DND-41 (cell line): Measurements from ENCODE around the gene ACP3.
"Not testable (repeated sequence)": the region's sequence is repeated elsewhere in the genome, so short reads cannot be mapped to it uniquely, and the experiment has no call there.

Experiments
- ATAC-seq: fragments of 200-7000 bp; cut with Tn5 transposase; 3 replicates; pipeline ENCODE4 v1.9.1; 2021; ENCODE audit warnings: low read depth; ENCODE audit not compliant: insufficient read depth
- DNase-seq: peaks from one replicate; pipeline ENCODE4 v3.0.0-alpha.2; 2020
- H2AFZ ChIP-seq: 2 replicates; pipeline ENCODE4 v1.6.0; 2012; ENCODE audit warnings: low read depth, low read length
- H3K27ac ChIP-seq: 2 replicates; pipeline ENCODE4 v1.5.1; 2012; ENCODE audit warnings: low read length, inconsistent platforms
- H3K27me3 ChIP-seq: fragments of 200-600 bp; sonication (generic); 2 replicates; pipeline ENCODE4 v1.6.0; 2012; ENCODE audit warnings: low read length, mild to moderate bottlenecking, inconsistent platforms; ENCODE audit not compliant: insufficient read depth, poor library complexity
- H3K36me3 ChIP-seq: 2 replicates; pipeline ENCODE4 v1.5.1; 2012; ENCODE audit warnings: low read length, inconsistent platforms; ENCODE audit not compliant: insufficient read depth
- H3K4me1 ChIP-seq: 2 replicates; pipeline ENCODE4 v1.5.1; 2012; ENCODE audit warnings: mild to moderate bottlenecking, low read length; ENCODE audit not compliant: insufficient read depth
- H3K4me2 ChIP-seq: 2 replicates; pipeline ENCODE4 v1.6.0; 2012; ENCODE audit warnings: mild to moderate bottlenecking, moderate library complexity, low read length, inconsistent platforms; ENCODE audit not compliant: insufficient read depth
- H3K4me3 ChIP-seq, 2 experiments: fragments of 200-600 bp in 1 of 2; shearing (Covaris generic) in 1 of 2; 2 replicates each; pipeline ENCODE4 v1.5.1; 2012 to 2016; ENCODE audit warnings: inconsistent platforms in 2 of 2, low read length in 2 of 2, mild to moderate bottlenecking in 2 of 2, low read depth in 1 of 2, moderate library complexity in 1 of 2
- H3K79me2 ChIP-seq: 2 replicates; pipeline ENCODE4 v1.6.0; 2012; ENCODE audit warnings: low read length, inconsistent platforms; ENCODE audit not compliant: insufficient read depth
- H3K9ac ChIP-seq: 2 replicates; pipeline ENCODE4 v1.6.0; 2012; ENCODE audit warnings: low read depth, mild to moderate bottlenecking, inconsistent platforms, low read length, moderate library complexity
- H3K9me3 ChIP-seq: 2 replicates; pipeline ENCODE4 v1.5.1; 2012; ENCODE audit warnings: low read length, moderate library complexity, mild to moderate bottlenecking, inconsistent platforms; ENCODE audit not compliant: insufficient read depth, severe bottlenecking
- H4K20me1 ChIP-seq: 2 replicates; pipeline ENCODE4 v1.6.0; 2012; ENCODE audit warnings: low read length; ENCODE audit not compliant: insufficient read depth
- CTCF ChIP-seq: IDR thresholded peaks from 2 replicates; pipeline ENCODE4 v1.5.1; 2012; ENCODE audit warnings: borderline replicate concordance, low read length, moderate library complexity, mild to moderate bottlenecking; ENCODE audit not compliant: poor library complexity, severe bottlenecking; ENCODE audit errors: extremely low read depth
- EZH2 ChIP-seq: IDR thresholded peaks from 3 replicates; pipeline ENCODE4 v1.6.1; 2012; ENCODE audit warnings: borderline replicate concordance, low read depth, mild to moderate bottlenecking, moderate library complexity, low read length, inconsistent platforms; ENCODE audit not compliant: severe bottlenecking

The ACP3 gene

GRCh38 chr3:132368962-132369361 lies 51.8 kb downstream of the ACP3 start:
- H3K9ac ChIP-seq, result no peak overlapping the region
- H3K36me3 ChIP-seq, result no peaks in the 10 kb centered on the region
- no peak overlapping the region for H3K27ac ChIP-seq

GRCh38 chr3:132376945-132377354 lies 59.7 kb downstream of the ACP3 start:
- H3K4me3 ChIP-seq, result not testable (repeated sequence)

More at GRCh38 chr3:132368962-132369361, 51.8 kb downstream of the ACP3 start:
- Histone ChIP-seq H2AFZ (no peak overlapping the region), H3K4me1 (no peaks in the 10 kb centered on the region), H3K4me2 (no peak overlapping the region), H3K9me3 (no peaks in the 10 kb centered on the region), H3K4me3 (no peak overlapping the region), H3K79me2 (no peaks in the 10 kb centered on the region), H4K20me1 (no peaks in the 10 kb centered on the region), H3K27me3 (peaks cover 9% of the 10 kb centered on the region)
- TF ChIP-seq EZH2 (no peak), CTCF (no peak)
- no peak for ATAC-seq
- DNase-seq, result no peak

GRCh38 chr3:132378048-132378762 lies 61.0 kb downstream of the ACP3 start:
- no peak for DNase-seq
- Histone ChIP-seq H4K20me1 (no peaks in the 10 kb centered on the region), H3K9me3 (no peaks in the 10 kb centered on the region), H3K4me1 (no peaks in the 10 kb centered on the region), H2AFZ (no peak overlapping the region), H3K27me3 (peaks cover 5% of the 10 kb centered on the region), H3K79me2 (no peaks in the 10 kb centered on the region), H3K9ac (no peak overlapping the region), H3K4me2 (no peak overlapping the region), H3K4me3 (no peak overlapping the region), H3K27ac (no peak overlapping the region), H3K36me3 (no peaks in the 10 kb centered on the region)
- ATAC-seq, result no peak
- TF ChIP-seq CTCF (no peak), EZH2 (no peak)

More at GRCh38 chr3:132376945-132377354, 59.7 kb downstream of the ACP3 start:
- H3K27ac ChIP-seq, DNase-seq, H3K27me3 ChIP-seq, H3K4me2 ChIP-seq, H3K9me3 ChIP-seq, H3K79me2 ChIP-seq, H3K36me3 ChIP-seq, H3K9ac ChIP-seq, ATAC-seq, H2AFZ ChIP-seq, H3K4me1 ChIP-seq, H4K20me1 ChIP-seq: not testable (repeated sequence)

GRCh38 chr3:132378846-132379245 lies 61.6 kb downstream of the ACP3 start:
- H3K27ac ChIP-seq, result no peak overlapping the region
- H3K27me3 ChIP-seq, result peaks cover 5% of the 10 kb centered on the region
- H3K9me3 ChIP-seq, result peaks cover 4% of the 10 kb centered on the region
- no peak for DNase-seq
- no peak for TF ChIP-seq EZH2
- no peak for TF ChIP-seq CTCF
- no peaks in the 10 kb centered on the region for H4K20me1 ChIP-seq
- H3K4me3 ChIP-seq, result no peak overlapping the region
- no peak overlapping the region for H2AFZ ChIP-seq
- no peaks in the 10 kb centered on the region for H3K36me3 ChIP-seq
- no peak overlapping the region for H3K9ac ChIP-seq
- no peak overlapping the region for H3K4me2 ChIP-seq
- ATAC-seq, result no peak
- no peaks in the 10 kb centered on the region for H3K79me2 ChIP-seq
- no peaks in the 10 kb centered on the region for H3K4me1 ChIP-seq
